ENCODE data around the gene NUP43.

The NUP43 gene

DNA sequence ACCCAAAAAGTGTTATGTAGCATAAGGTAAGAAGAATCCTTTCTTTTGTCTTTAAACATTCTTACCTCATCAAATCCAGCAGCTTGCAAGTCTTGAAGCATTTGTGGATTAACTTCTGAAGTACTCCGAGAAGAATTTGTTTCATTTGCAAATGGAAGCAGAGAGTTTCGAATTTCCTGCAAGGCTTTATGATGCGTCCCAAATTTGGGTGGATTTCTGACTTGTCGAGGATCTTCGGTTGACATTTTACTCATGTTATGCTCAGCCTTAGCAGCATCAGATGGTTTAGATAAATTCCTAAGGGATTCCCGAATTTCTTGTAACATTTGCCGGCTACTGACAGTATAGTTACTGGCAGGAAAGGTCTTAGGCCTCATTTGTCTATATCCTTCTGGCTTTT, 44.6 kb downstream of the NUP43 start:
- Histone ChIP-seq H3K4me3 (ENCODE audit: control insufficient read depth in 1 of 7, extremely low read depth in 1 of 7, insufficient read depth in 4 of 7, low read depth in 2 of 7, low read length in 6 of 7) (no peak overlapping the region), H3K27me3 (replicated peaks in 2 of 5; ENCODE audit: control insufficient read depth in 4 of 5, insufficient read depth in 5 of 5, low read length in 4 of 5) (no peaks in the 10 kb centered on the region), H3K27ac (ENCODE audit: insufficient read depth in 1 of 2, low read depth in 1 of 2, low read length in 2 of 2, poor library complexity in 1 of 2, severe bottlenecking in 2 of 2) (no peak overlapping the region), H3K9me3 (ENCODE audit: control extremely low read depth in 1 of 5, control insufficient read depth in 4 of 5, insufficient read depth in 2 of 5, low read depth in 1 of 5, low read length in 4 of 5) (no peaks in the 10 kb centered on the region), H3K4me1 (ENCODE audit: control extremely low read depth in 1 of 4, control insufficient read depth in 4 of 4, insufficient read depth in 4 of 4, low read length in 3 of 4) (no peaks in the 10 kb centered on the region), H3K36me3 (ENCODE audit: control insufficient read depth in 4 of 4, insufficient read depth in 4 of 4, low read length in 3 of 4) (peaks cover 2 to 26% (median 14%) of the 10 kb centered on the region in 4 experiments)
- ChIA-PET POLR2A (interaction anchor here (0.6 kb wide), 1 partner anchor 39 kb away, joined by 7 read pairs; no protein-coding TSS in a partner anchor), CTCF (interaction anchor here (1.9 kb wide), 1 partner anchor 16 kb away, joined by 9 read pairs; the partner anchor contains the start of gene LATS1)
- WGBS (ENCODE audit: insufficient coverage): 98% methylated on average over 6 of the region's 7 CpGs
- no peak for DNase-seq

- Histone ChIP-seq H3K4me1 (ENCODE audit: control extremely low read depth in 1 of 4, control insufficient read depth in 4 of 4, insufficient read depth in 4 of 4, low read length in 3 of 4) (no peaks in the 10 kb centered on the region), H3K4me3 (ENCODE audit: control insufficient read depth in 1 of 7, extremely low read depth in 1 of 7, insufficient read depth in 4 of 7, low read depth in 2 of 7, low read length in 6 of 7) (no peak overlapping the region), H3K9me3 (ENCODE audit: control extremely low read depth in 1 of 5, control insufficient read depth in 4 of 5, insufficient read depth in 2 of 5, low read depth in 1 of 5, low read length in 4 of 5) (no peaks in the 10 kb centered on the region), H3K27ac (ENCODE audit: insufficient read depth in 1 of 2, low read depth in 1 of 2, low read length in 2 of 2, poor library complexity in 1 of 2, severe bottlenecking in 2 of 2) (no peak overlapping the region), H3K36me3 (ENCODE audit: control insufficient read depth in 4 of 4, insufficient read depth in 4 of 4, low read length in 3 of 4) (peaks cover 7 to 41% (median 25%) of the 10 kb centered on the region in 4 experiments), H3K27me3 (replicated peaks in 2 of 5; ENCODE audit: control insufficient read depth in 4 of 5, insufficient read depth in 5 of 5, low read length in 4 of 5) (no peaks in the 10 kb centered on the region)
- DNase-seq: no peak
- POLR2A ChIA-PET: no interaction called here
- WGBS (ENCODE audit: insufficient coverage): no CpG with 5 or more reads among the region's 2 CpGs
- CTCF ChIA-PET: interaction anchor here (1.3 kb wide), 1 partner anchor 14 kb away, joined by 3 read pairs; no protein-coding TSS in a partner anchor
Observed at GRCh38 chr6:149699150-149699549, 47.2 kb downstream of the NUP43 start.

GRCh38 chr6:149698175-149698574, 48.2 kb downstream of the NUP43 start:
- H3K36me3 ChIP-seq (ENCODE audit: control insufficient read depth in 4 of 4, insufficient read depth in 4 of 4, low read length in 3 of 4): peaks cover 7 to 48% (median 31%) of the 10 kb centered on the region in 4 experiments
- no peaks in the 10 kb centered on the region for H3K9me3 ChIP-seq (ENCODE audit: control extremely low read depth in 1 of 5, control insufficient read depth in 4 of 5, insufficient read depth in 2 of 5, low read depth in 1 of 5, low read length in 4 of 5)
- WGBS (ENCODE audit: insufficient coverage): 100% methylated on average over 2 of the region's 2 CpGs
- H3K27me3 ChIP-seq (replicated peaks in 2 of 5; ENCODE audit: control insufficient read depth in 4 of 5, insufficient read depth in 5 of 5, low read length in 4 of 5): no peaks in the 10 kb centered on the region
- ChIA-PET CTCF (no interaction called here), POLR2A (no interaction called here)
- DNase-seq: no peak
- H3K4me3 ChIP-seq (ENCODE audit: control insufficient read depth in 1 of 7, extremely low read depth in 1 of 7, insufficient read depth in 4 of 7, low read depth in 2 of 7, low read length in 6 of 7): no peak overlapping the region
- no peaks in the 10 kb centered on the region for H3K4me1 ChIP-seq (ENCODE audit: control extremely low read depth in 1 of 4, control insufficient read depth in 4 of 4, insufficient read depth in 4 of 4, low read length in 3 of 4)
- H3K27ac ChIP-seq (ENCODE audit: insufficient read depth in 1 of 2, low read depth in 1 of 2, low read length in 2 of 2, poor library complexity in 1 of 2, severe bottlenecking in 2 of 2): no peak overlapping the region

GRCh38 chr6:149696901-149697300, 49.4 kb downstream of the NUP43 start:
- no peak for DNase-seq
- Histone ChIP-seq H3K4me1 (ENCODE audit: control extremely low read depth in 1 of 4, control insufficient read depth in 4 of 4, insufficient read depth in 4 of 4, low read length in 3 of 4) (no peaks in the 10 kb centered on the region), H3K27me3 (replicated peaks in 2 of 5; ENCODE audit: control insufficient read depth in 4 of 5, insufficient read depth in 5 of 5, low read length in 4 of 5) (no peaks in the 10 kb centered on the region), H3K36me3 (ENCODE audit: control insufficient read depth in 4 of 4, insufficient read depth in 4 of 4, low read length in 3 of 4) (peaks cover 6 to 61% (median 34%) of the 10 kb centered on the region in 4 experiments), H3K27ac (ENCODE audit: insufficient read depth in 1 of 2, low read depth in 1 of 2, low read length in 2 of 2, poor library complexity in 1 of 2, severe bottlenecking in 2 of 2) (no peak overlapping the region), H3K9me3 (ENCODE audit: control extremely low read depth in 1 of 5, control insufficient read depth in 4 of 5, insufficient read depth in 2 of 5, low read depth in 1 of 5, low read length in 4 of 5) (no peaks in the 10 kb centered on the region), H3K4me3 (ENCODE audit: control insufficient read depth in 1 of 7, extremely low read depth in 1 of 7, insufficient read depth in 4 of 7, low read depth in 2 of 7, low read length in 6 of 7) (no peak overlapping the region)
- POLR2A ChIA-PET: no interaction called here
- CTCF ChIA-PET: no interaction called here
- 100% methylated on average over 1 of the region's 1 CpG for WGBS (ENCODE audit: insufficient coverage)

- peaks cover 16 to 60% (median 39%) of the 10 kb centered on the region in 4 experiments for H3K36me3 ChIP-seq (ENCODE audit: control insufficient read depth in 4 of 4, insufficient read depth in 4 of 4, low read length in 3 of 4)
- no peak overlapping the region for H3K27ac ChIP-seq (ENCODE audit: insufficient read depth in 1 of 2, low read depth in 1 of 2, low read length in 2 of 2, poor library complexity in 1 of 2, severe bottlenecking in 2 of 2)
- H3K9me3 ChIP-seq (ENCODE audit: control extremely low read depth in 1 of 5, control insufficient read depth in 4 of 5, insufficient read depth in 2 of 5, low read depth in 1 of 5, low read length in 4 of 5): no peaks in the 10 kb centered on the region
- ChIA-PET POLR2A (no interaction called here), CTCF (interaction anchor here (0.6 to 1.1 kb wide), 2 partner anchors 13 to 581 kb away, joined by 3 read pairs; no protein-coding TSS in a partner anchor)
- WGBS (ENCODE audit: insufficient coverage): no CpG with 5 or more reads among the region's 2 CpGs
- no peak overlapping the region for H3K4me3 ChIP-seq (ENCODE audit: control insufficient read depth in 1 of 7, extremely low read depth in 1 of 7, insufficient read depth in 4 of 7, low read depth in 2 of 7, low read length in 6 of 7)
- no peaks in the 10 kb centered on the region for H3K4me1 ChIP-seq (ENCODE audit: control extremely low read depth in 1 of 4, control insufficient read depth in 4 of 4, insufficient read depth in 4 of 4, low read length in 3 of 4)
- DNase-seq: no peak
- no peaks in the 10 kb centered on the region for H3K27me3 ChIP-seq (replicated peaks in 2 of 5; ENCODE audit: control insufficient read depth in 4 of 5, insufficient read depth in 5 of 5, low read length in 4 of 5)
Observed at GRCh38 chr6:149694921-149695320, 51.4 kb downstream of the NUP43 start.

DNA sequence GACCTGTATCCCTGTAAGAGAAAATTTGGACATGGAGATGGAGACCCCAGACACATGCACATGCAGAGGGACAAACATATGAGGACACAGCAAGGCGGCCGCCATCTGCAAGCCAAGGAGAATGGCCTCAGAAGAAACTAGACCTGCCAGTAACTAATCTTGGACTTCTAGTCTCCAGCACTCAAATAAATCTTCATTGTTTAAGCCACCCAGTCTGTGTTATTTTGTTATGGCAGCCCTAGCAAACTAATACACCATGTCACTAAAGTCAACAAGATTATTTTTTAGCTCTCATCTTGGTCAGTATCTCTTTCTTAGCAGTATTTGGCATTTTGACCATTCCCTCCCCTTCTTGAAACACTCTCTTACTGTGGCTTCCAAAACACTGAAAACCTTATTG, 55.1 kb downstream of the NUP43 start:
- POLR2A ChIA-PET: no interaction called here

GRCh38 chr6:149686230-149686629, 60.1 kb downstream of the NUP43 start:
- ChIA-PET POLR2A (interaction anchor here (1.5 kb wide), 1 partner anchor 32 kb away, joined by 4 read pairs; the partner anchor contains the start of gene LATS1), CTCF (no interaction called here)
- H3K4me1 ChIP-seq (ENCODE audit: control extremely low read depth in 1 of 4, control insufficient read depth in 4 of 4, insufficient read depth in 4 of 4, low read length in 3 of 4): no peaks in the 10 kb centered on the region
- no peak overlapping the region for H3K27ac ChIP-seq (ENCODE audit: insufficient read depth in 1 of 2, low read depth in 1 of 2, low read length in 2 of 2, poor library complexity in 1 of 2, severe bottlenecking in 2 of 2)
- no peak overlapping the region for H3K4me3 ChIP-seq (ENCODE audit: control insufficient read depth in 1 of 7, extremely low read depth in 1 of 7, insufficient read depth in 4 of 7, low read depth in 2 of 7, low read length in 6 of 7)
- 95% methylated on average over 3 of the region's 7 CpGs for WGBS (ENCODE audit: insufficient coverage)
- DNase-seq: no peak
- no peaks in the 10 kb centered on the region for H3K27me3 ChIP-seq (replicated peaks in 2 of 5; ENCODE audit: control insufficient read depth in 4 of 5, insufficient read depth in 5 of 5, low read length in 4 of 5)
- no peaks in the 10 kb centered on the region for H3K9me3 ChIP-seq (ENCODE audit: control extremely low read depth in 1 of 5, control insufficient read depth in 4 of 5, insufficient read depth in 2 of 5, low read depth in 1 of 5, low read length in 4 of 5)
- peaks cover 23 to 50% (median 31%) of the 10 kb centered on the region in 4 experiments for H3K36me3 ChIP-seq (ENCODE audit: control insufficient read depth in 4 of 4, insufficient read depth in 4 of 4, low read length in 3 of 4)

More for the DNA sequence above, 55.1 kb downstream of the NUP43 start:
- WGBS (ENCODE audit: insufficient coverage): no CpG with 5 or more reads among the region's 2 CpGs
- H3K27ac ChIP-seq (ENCODE audit: insufficient read depth in 1 of 2, low read depth in 1 of 2, low read length in 2 of 2, poor library complexity in 1 of 2, severe bottlenecking in 2 of 2): no peak overlapping the region
- H3K4me3 ChIP-seq (ENCODE audit: control insufficient read depth in 1 of 7, extremely low read depth in 1 of 7, insufficient read depth in 4 of 7, low read depth in 2 of 7, low read length in 6 of 7): no peak overlapping the region
- DNase-seq: no peak
- H3K36me3 ChIP-seq (ENCODE audit: control insufficient read depth in 4 of 4, insufficient read depth in 4 of 4, low read length in 3 of 4): peaks cover 19 to 61% (median 38%) of the 10 kb centered on the region in 4 experiments
- no peaks in the 10 kb centered on the region for H3K9me3 ChIP-seq (ENCODE audit: control extremely low read depth in 1 of 5, control insufficient read depth in 4 of 5, insufficient read depth in 2 of 5, low read depth in 1 of 5, low read length in 4 of 5)
- H3K4me1 ChIP-seq (ENCODE audit: control extremely low read depth in 1 of 4, control insufficient read depth in 4 of 4, insufficient read depth in 4 of 4, low read length in 3 of 4): no peaks in the 10 kb centered on the region
- CTCF ChIA-PET: no interaction called here
- no peaks in the 10 kb centered on the region for H3K27me3 ChIP-seq (replicated peaks in 2 of 5; ENCODE audit: control insufficient read depth in 4 of 5, insufficient read depth in 5 of 5, low read length in 4 of 5)
